SJCRH30 (cell line): Measurements from ENCODE around the gene ALOX5AP. TPM values are rescaled to one million over a fixed set of nuclear protein-coding genes. Genes with fewer than 3 reads are reported as not detected.

Source experiments
- total RNA-seq: library from RNA; depleted of rRNA; stranded (reverse); fragments of >200 nt; shearing (Covaris generic); gene quantifications from 2 replicates; pipeline ENCODE4 v1.2.3, GENCODE V29; 2014; rRNA removed

Gene ALOX5AP
- total RNA-seq, 1 experiment from 2014 or later: 0.73 TPM

Other genes with a start within 250 kb of the ALOX5AP start
- 42.2 and 46.0 TPM in 2 replicates for gene USPL1, start 117.6 kb upstream of the ALOX5AP start, total RNA-seq
- gene MEDAG, start 170.7 kb downstream of the ALOX5AP start, total RNA-seq: 52.1 and 56.1 TPM in 2 replicates
- not detected in 2 replicates for gene TEX26, start 197.1 kb downstream of the ALOX5AP start, total RNA-seq